Memory B cell (primary cell): ENCODE results near the gene ZMYND10.
"Not testable (repeated sequence)": the region's sequence is repeated elsewhere in the genome, so short reads cannot be mapped to it uniquely, and the experiment has no call there.

ENCODE experiments used
- ATAC-seq: fragments of 150-1000 bp; cut with Tn5 transposase; 2 replicates; pipeline ENCODE4 v1.10.0; 2021; ENCODE audit warnings: low read depth, mild to moderate bottlenecking, moderate library complexity
- DNase-seq, 2 donors: peaks; one replicate each; pipeline ENCODE4 v3.0.0; 2022; ENCODE audit warnings: low spot score in 2 of 2
- H3K27ac Mint-ChIP-seq: one replicate; pipeline ENCODE4 v1.8.0; 2022; ENCODE audit warnings: mild to moderate bottlenecking, moderate library complexity, mixed read lengths
- H3K27me3 Mint-ChIP-seq: one replicate; pipeline ENCODE4 v1.8.0; 2022; ENCODE audit warnings: mixed read lengths
- H3K36me3 Mint-ChIP-seq: one replicate; pipeline ENCODE4 v1.8.0; 2022; ENCODE audit warnings: mild to moderate bottlenecking, mixed read lengths
- H3K4me1 Mint-ChIP-seq: one replicate; pipeline ENCODE4 v1.8.0; 2022; ENCODE audit warnings: mixed read lengths
- H3K4me3 Mint-ChIP-seq: one replicate; pipeline ENCODE4 v1.8.0; 2022; ENCODE audit warnings: mild to moderate bottlenecking, moderate library complexity, mixed read lengths
- H3K9me3 Mint-ChIP-seq: one replicate; pipeline ENCODE4 v1.8.0; 2022; ENCODE audit warnings: mixed read lengths

Gene ZMYND10

DNA sequence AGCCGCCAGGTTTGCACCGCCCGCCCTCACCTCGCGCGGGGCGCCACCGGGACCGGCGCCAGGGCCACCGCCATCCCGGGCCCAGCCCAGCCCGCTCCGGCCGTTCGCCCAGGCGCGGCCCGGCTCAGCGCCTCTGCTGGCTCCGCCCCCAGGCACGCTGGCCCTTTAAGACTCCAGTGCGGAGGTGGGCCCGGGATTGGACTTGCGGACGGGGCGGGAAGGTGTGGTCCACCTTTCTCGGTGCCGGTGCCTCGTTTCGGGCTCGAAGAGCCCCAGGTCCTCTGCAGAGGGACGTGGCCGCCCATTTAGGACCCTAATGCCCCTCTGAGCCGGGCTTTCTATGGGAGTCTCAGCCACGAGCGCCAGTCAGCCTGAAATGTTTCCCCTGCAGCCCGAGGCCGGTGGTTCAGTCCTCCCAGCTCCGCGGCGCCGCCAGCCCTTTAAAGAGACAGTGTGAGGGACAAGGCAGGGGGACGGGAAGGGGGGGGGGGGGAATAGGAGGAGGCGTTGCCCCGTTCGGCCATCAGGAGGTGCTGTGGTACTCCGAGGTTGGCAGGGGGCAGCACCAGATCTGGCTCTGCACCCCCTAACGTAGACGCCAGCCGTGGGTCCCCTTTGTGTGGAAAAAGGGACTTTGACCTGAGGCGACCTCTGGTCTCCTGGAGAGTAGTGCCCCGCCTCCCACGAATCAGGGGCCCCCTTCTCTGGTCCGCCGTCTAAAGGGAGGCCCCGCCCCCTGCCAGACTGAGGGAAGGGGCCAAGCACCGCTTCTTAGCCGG is 24.0 kb downstream of the ZMYND10 start:
- H3K4me3 Mint-ChIP-seq, result peak overlapping the region; percentile 86
- ATAC-seq (peak; percentile 77), DNase-seq (peak; percentile 78 to 81)
- H3K27me3 Mint-ChIP-seq, result no peaks in the 10 kb centered on the region
- no peaks in the 10 kb centered on the region for H3K36me3 Mint-ChIP-seq
- peak overlapping the region; percentile 91 for H3K27ac Mint-ChIP-seq
- H3K9me3 Mint-ChIP-seq, result no peaks in the 10 kb centered on the region
- peaks cover 37% of the 10 kb centered on the region for H3K4me1 Mint-ChIP-seq

GRCh38 chr3:50320853-50321335 is 24.6 kb downstream of the ZMYND10 start:
- no peak for DNase-seq
- no peaks in the 10 kb centered on the region for H3K36me3 Mint-ChIP-seq
- H3K27ac Mint-ChIP-seq, result peak overlapping the region; percentile 91
- H3K9me3 Mint-ChIP-seq, result no peaks in the 10 kb centered on the region
- ATAC-seq, result peak; percentile 56
- H3K4me1 Mint-ChIP-seq, result peaks cover 38% of the 10 kb centered on the region
- peak overlapping the region; percentile 91 for H3K4me3 Mint-ChIP-seq
- no peaks in the 10 kb centered on the region for H3K27me3 Mint-ChIP-seq

DNA sequence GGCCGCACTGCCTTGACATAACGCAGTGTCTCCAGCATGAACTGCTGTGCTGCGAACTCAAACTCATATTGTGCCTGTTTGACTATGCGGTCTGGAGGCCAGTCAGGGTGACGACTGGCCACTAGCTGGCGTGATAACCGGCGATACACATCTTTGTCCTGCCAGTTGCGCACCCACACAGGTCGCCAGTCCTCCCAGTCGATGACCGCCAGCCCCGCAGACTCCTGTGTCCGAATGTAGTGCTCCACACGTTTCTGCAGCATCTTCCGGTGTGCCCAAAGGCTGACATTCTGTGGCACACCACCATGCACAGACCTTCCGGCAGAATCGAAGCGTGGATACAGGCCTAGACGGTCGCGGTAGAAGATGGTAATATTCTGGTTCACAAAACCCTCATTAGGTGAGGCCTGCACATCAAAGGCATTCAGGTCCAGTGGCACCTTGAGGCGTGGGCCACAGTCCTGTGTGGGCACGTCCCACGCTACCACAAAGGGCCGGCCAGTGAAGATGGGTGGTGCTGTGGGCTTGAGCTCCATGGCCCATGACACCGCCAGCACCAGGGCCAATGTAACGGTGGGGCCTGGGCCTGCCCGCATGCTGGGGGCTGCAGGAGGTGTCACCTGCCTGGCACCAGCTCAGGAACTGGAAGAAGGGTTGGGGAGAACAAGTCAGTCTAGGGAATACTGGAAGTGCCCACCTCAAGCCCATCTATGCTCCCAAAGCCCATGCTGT is 25.5 kb downstream of the ZMYND10 start:
- peak overlapping the region; percentile 91 for H3K4me3 Mint-ChIP-seq
- no peaks in the 10 kb centered on the region for H3K27me3 Mint-ChIP-seq
- DNase-seq, result no peak
- no peaks in the 10 kb centered on the region for H3K9me3 Mint-ChIP-seq
- no peak for ATAC-seq
- no peaks in the 10 kb centered on the region for H3K36me3 Mint-ChIP-seq
- peak overlapping the region; percentile 72 for H3K27ac Mint-ChIP-seq
- H3K4me1 Mint-ChIP-seq, result peaks cover 42% of the 10 kb centered on the region

- ATAC-seq (no peak), DNase-seq (no peak)
- Mint-ChIP-seq H3K36me3 (no peaks in the 10 kb centered on the region), H3K4me1 (peaks cover 39% of the 10 kb centered on the region), H3K4me3 (peak overlapping the region; percentile 32), H3K9me3 (no peaks in the 10 kb centered on the region), H3K27ac (no peak overlapping the region), H3K27me3 (no peaks in the 10 kb centered on the region)
These were observed 26.2 kb downstream of the ZMYND10 start for GRCh38 chr3:50319181-50319893.

GRCh38 chr3:50318615-50319014 is 26.9 kb downstream of the ZMYND10 start:
- Mint-ChIP-seq H3K4me1 (peaks cover 39% of the 10 kb centered on the region), H3K9me3 (no peaks in the 10 kb centered on the region), H3K27ac (no peak overlapping the region), H3K4me3 (peak overlapping the region; percentile 29), H3K27me3 (no peaks in the 10 kb centered on the region), H3K36me3 (no peaks in the 10 kb centered on the region)
- DNase-seq, result no peak
- ATAC-seq, result no peak

GRCh38 chr3:50318163-50318562 is 27.4 kb downstream of the ZMYND10 start:
- Mint-ChIP-seq H3K27ac (no peak overlapping the region), H3K4me1 (peaks cover 38% of the 10 kb centered on the region), H3K36me3 (no peaks in the 10 kb centered on the region), H3K9me3 (no peaks in the 10 kb centered on the region), H3K27me3 (no peaks in the 10 kb centered on the region), H3K4me3 (no peak overlapping the region)
- ATAC-seq, result no peak
- DNase-seq, result no peak

GRCh38 chr3:50317300-50317699 is 28.2 kb downstream of the ZMYND10 start:
- ATAC-seq, result no peak
- no peak overlapping the region for H3K4me3 Mint-ChIP-seq

GRCh38 chr3:50316657-50317242 is 28.8 kb downstream of the ZMYND10 start:
- Mint-ChIP-seq H3K36me3 (no peaks in the 10 kb centered on the region), H3K9me3 (no peaks in the 10 kb centered on the region), H3K27me3 (no peaks in the 10 kb centered on the region), H3K4me3 (peak overlapping the region; percentile 79), H3K27ac (peak overlapping the region; percentile 80), H3K4me1 (peaks cover 36% of the 10 kb centered on the region)
- peak; percentile 57 for ATAC-seq
- DNase-seq, result peak in 1 of 2 donors; percentile 44

More at GRCh38 chr3:50317300-50317699, 28.2 kb downstream of the ZMYND10 start:
- Mint-ChIP-seq H3K27ac (no peak overlapping the region), H3K4me1 (peaks cover 36% of the 10 kb centered on the region), H3K9me3 (no peaks in the 10 kb centered on the region), H3K36me3 (no peaks in the 10 kb centered on the region), H3K27me3 (no peaks in the 10 kb centered on the region)
- DNase-seq, result no peak

- H3K4me3 Mint-ChIP-seq, result no peak overlapping the region
- H3K36me3 Mint-ChIP-seq, result no peaks in the 10 kb centered on the region
- H3K4me1 Mint-ChIP-seq, result peaks cover 27% of the 10 kb centered on the region
- no peak for DNase-seq
- H3K27ac Mint-ChIP-seq, result no peak overlapping the region
- ATAC-seq, result no peak
- no peaks in the 10 kb centered on the region for H3K9me3 Mint-ChIP-seq
- H3K27me3 Mint-ChIP-seq, result no peaks in the 10 kb centered on the region
These were observed 30.7 kb downstream of the ZMYND10 start for GRCh38 chr3:50314816-50315215.

GRCh38 chr3:50314342-50314741 is 31.2 kb downstream of the ZMYND10 start:
- Mint-ChIP-seq H3K27me3 (no peaks in the 10 kb centered on the region), H3K4me1 (peaks cover 25% of the 10 kb centered on the region), H3K4me3 (no peak overlapping the region), H3K9me3 (no peaks in the 10 kb centered on the region), H3K27ac (no peak overlapping the region), H3K36me3 (no peaks in the 10 kb centered on the region)
- ATAC-seq (no peak), DNase-seq (no peak)

- not testable (repeated sequence) for DNase-seq, H3K4me3 Mint-ChIP-seq, H3K27me3 Mint-ChIP-seq, H3K36me3 Mint-ChIP-seq, ATAC-seq, H3K27ac Mint-ChIP-seq, H3K9me3 Mint-ChIP-seq
- peaks cover 12% of the 10 kb centered on the region for H3K4me1 Mint-ChIP-seq
These were observed 33.5 kb downstream of the ZMYND10 start for GRCh38 chr3:50312041-50312440.

GRCh38 chr3:50304601-50305000 is 40.9 kb downstream of the ZMYND10 start:
- H3K4me3 Mint-ChIP-seq, result no peak overlapping the region
- H3K27ac Mint-ChIP-seq, result no peak overlapping the region
- no peak for DNase-seq
- H3K9me3 Mint-ChIP-seq, result no peaks in the 10 kb centered on the region
- H3K36me3 Mint-ChIP-seq, result no peaks in the 10 kb centered on the region
- no peak for ATAC-seq
- H3K27me3 Mint-ChIP-seq, result no peaks in the 10 kb centered on the region
- H3K4me1 Mint-ChIP-seq, result peaks cover 10% of the 10 kb centered on the region

DNA sequence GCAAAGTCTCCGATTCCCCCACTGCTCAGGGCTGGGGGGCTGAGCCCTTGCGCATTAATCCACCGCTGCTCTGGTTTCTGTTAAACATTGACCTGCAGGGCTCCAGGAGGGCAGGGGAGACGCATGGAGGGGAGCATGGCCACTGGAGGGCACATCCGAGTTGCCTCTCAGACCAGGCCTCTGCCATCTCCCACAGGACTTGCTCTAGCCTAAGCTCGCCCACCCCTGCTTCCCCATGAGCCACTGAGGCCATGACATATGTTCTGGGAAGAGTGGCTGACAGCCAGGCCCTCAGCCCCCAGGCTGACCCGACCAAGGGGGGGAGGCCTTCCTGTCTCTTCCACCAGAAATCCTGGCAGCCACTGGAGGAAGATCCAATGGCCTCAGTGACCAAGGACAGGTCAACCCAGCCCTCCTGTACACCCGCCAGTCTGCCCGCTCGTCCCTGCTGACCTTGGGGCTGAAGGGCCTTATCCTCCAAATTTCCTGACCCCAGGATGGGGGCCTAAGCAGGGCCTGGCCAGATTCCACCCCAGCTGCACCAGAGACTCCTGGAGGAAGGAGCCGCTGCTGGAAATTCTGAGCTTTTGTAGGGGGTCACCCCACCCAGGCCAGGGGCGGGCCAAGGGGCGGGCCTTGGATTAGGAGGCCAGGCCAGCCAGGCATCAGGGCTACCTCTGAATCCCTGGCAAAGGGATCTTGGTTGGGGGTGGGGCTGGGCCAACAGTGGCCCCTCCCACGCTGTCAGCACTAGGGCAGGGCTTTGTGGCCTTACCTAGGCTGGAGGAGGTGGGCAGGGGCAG is 42.3 kb downstream of the ZMYND10 start, which contains the start of gene HYAL1:
HYAL1 (minus strand) TSS at position 562 of the 803 bp plus-strand sequence. CDS start 618 bp downstream, outside the sequence.
- Mint-ChIP-seq H3K4me3 (no peak within 1 kb of the TSS), H3K27me3 (no peaks in the 10 kb centered on the region), H3K9me3 (no peaks in the 10 kb centered on the region), H3K27ac (no peak within 1 kb of the TSS), H3K4me1 (peaks cover 11% of the 10 kb centered on the region), H3K36me3 (no peaks in the 10 kb centered on the region)
- DNase-seq (no peak), ATAC-seq (no peak)
